Panc1 (cell line): ENCODE measurements around the gene OR3A2. TPM values are rescaled to one million over a fixed set of nuclear protein-coding genes. Genes with fewer than 3 reads are reported as not detected.
"Not testable (repeated sequence)": the region's sequence is repeated elsewhere in the genome, so short reads cannot be mapped to it uniquely, and the experiment has no call there.

Experiments used
- ATAC-seq: fragments of 200-7000 bp; cut with Tn5 transposase; 2 replicates; pipeline ENCODE4 v1.9.1; 2020; ENCODE audit warnings: mild to moderate bottlenecking, moderate library complexity
- BruUV-seq: library from RNA; stranded (reverse); fragments of 400-500 nt; replicated peaks from 2 replicates; lab custom pipeline; 2021; lab: Mats Ljungman, UMichigan
- CTCF ChIA-PET: fragments of 300-600 bp; sonication (Branson Sonifier 250); formaldehyde crosslinking; loops from one replicate; lab custom pipeline; 2022; ENCODE audit warnings: antibody characterized with exemption; lab: Charles Lee
- POLR2A ChIA-PET: fragments of 300-600 bp; sonication (Branson Sonifier 250); formaldehyde crosslinking; loops from one replicate; lab custom pipeline; 2022; ENCODE audit warnings: antibody characterized with exemption; lab: Charles Lee
- DNase-seq: peaks from one replicate; pipeline ENCODE4 v3.0.0-alpha.2; 2010; ENCODE audit warnings: low read depth, low spot score
- H3K27ac ChIP-seq: 2 replicates; pipeline ENCODE4 v1.5.1; 2011; ENCODE audit warnings: mild to moderate bottlenecking, low read length, inconsistent platforms
- H3K27me3 ChIP-seq: fragments of 200-500 bp; sonication (Bioruptor generic); 2 replicates; pipeline ENCODE4 v1.6.0; 2014; ENCODE audit warnings: low read length, inconsistent platforms; ENCODE audit not compliant: control insufficient read depth, insufficient read depth
- H3K36me3 ChIP-seq: fragments of 200-500 bp; sonication (Bioruptor generic); 2 replicates; pipeline ENCODE4 v1.5.1; 2014; ENCODE audit warnings: inconsistent platforms, mild to moderate bottlenecking, low read length, moderate library complexity; ENCODE audit not compliant: control insufficient read depth, insufficient read depth
- H3K4me1 ChIP-seq: 2 replicates; pipeline ENCODE4 v1.5.1; 2011; ENCODE audit warnings: inconsistent platforms, mild to moderate bottlenecking, low read length, moderate library complexity; ENCODE audit not compliant: control insufficient read depth, insufficient read depth
- H3K4me3 ChIP-seq, 2 experiments: 2 replicates each; pipeline ENCODE4 v1.5.1; 2011 to 2012; ENCODE audit warnings: low read depth in 2 of 2, low read length in 2 of 2, mild to moderate bottlenecking in 2 of 2, inconsistent platforms in 1 of 2, moderate library complexity in 1 of 2
- H3K9me3 ChIP-seq: fragments of 200-500 bp; sonication (Bioruptor generic); 2 replicates; pipeline ENCODE4 v1.5.1; 2014; ENCODE audit warnings: low read depth, mild to moderate bottlenecking, inconsistent platforms, low read length, moderate library complexity; ENCODE audit not compliant: control insufficient read depth, insufficient read depth
- POLR2AphosphoS5 ChIP-seq: IDR thresholded peaks from 2 replicates; pipeline ENCODE4 v1.6.1; 2012; ENCODE audit warnings: mild to moderate bottlenecking, low read depth, low read length, moderate library complexity
- SIN3A ChIP-seq: IDR thresholded peaks from 2 replicates; pipeline ENCODE4 v1.6.1; 2012; ENCODE audit warnings: low read depth, mild to moderate bottlenecking, low read length, moderate library complexity, borderline replicate concordance; ENCODE audit not compliant: insufficient read depth
- TCF7L2 ChIP-seq: IDR thresholded peaks from 2 replicates; pipeline ENCODE4 v1.6.1; 2011; ENCODE audit warnings: mild to moderate bottlenecking, low read depth, low read length, inconsistent platforms
- in situ Hi-C: cut with HindIII; loops from 2 replicates; pipeline ENCODE4 v1.10.0; 2016; ENCODE audit warnings: low sequenced_read_pairs, low pct_unique_long_range_greater_than_20kb
- intact Hi-C: fragments of 100-400 bp; cut with micrococcal nuclease; formaldehyde crosslinking; loops from one replicate; pipeline ENCODE4 v1.10.0; 2022; ENCODE audit not compliant: unreplicated experiment
- total RNA-seq: library from RNA; stranded (reverse); gene quantifications from one replicate; pipeline ENCODE4 v1.2.1, GENCODE V29; 2021; ENCODE audit not compliant: unreplicated experiment
- TF ChIP-seq, protein P1 (sequence below): fragments of 450-650 bp; IDR thresholded peaks from 2 replicates; pipeline ENCODE4 v1.5.1; 2017; ENCODE audit warnings: mild to moderate bottlenecking
- TF ChIP-seq, protein P2 (sequence below), 2 experiments: IDR thresholded peaks; 2 replicates each; pipeline ENCODE4 v1.6.1; 2011 to 2012; ENCODE audit warnings: low read depth in 2 of 2, control low read depth in 1 of 2, low read length in 1 of 2, mild to moderate bottlenecking in 1 of 2, moderate library complexity in 1 of 2; ENCODE audit not compliant: insufficient read depth in 1 of 2

Gene OR3A2
- total RNA-seq, 1 experiment from 2014 or later, result not detected

DNA sequence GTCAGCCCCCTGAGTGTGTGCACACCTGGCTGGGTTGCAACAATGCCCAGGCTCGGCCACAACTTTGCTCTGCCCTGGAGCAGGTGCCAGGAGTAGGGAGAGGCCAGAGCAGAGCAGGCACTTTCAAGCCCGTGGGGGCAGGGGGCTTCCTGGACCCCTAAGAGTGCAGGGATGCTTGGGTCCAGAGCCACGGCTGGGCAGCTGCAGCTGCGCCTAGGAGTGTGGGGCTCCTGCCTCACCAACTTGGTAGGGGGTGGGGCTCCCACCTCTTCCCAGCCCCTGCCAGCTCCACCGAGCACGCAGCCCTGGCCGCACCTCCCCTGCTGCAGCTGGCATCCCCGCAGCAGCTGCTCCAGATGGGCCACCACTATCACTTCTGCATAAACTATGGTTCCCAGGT, 7.8 kb downstream of the OR3A2 start:
- no TSS peak for BruUV-seq
- Histone ChIP-seq H3K9me3 (no peaks in the 10 kb centered on the region), H3K4me1 (no peaks in the 10 kb centered on the region), H3K36me3 (no peaks in the 10 kb centered on the region), H3K27ac (no peak overlapping the region), H3K27me3 (peaks cover 9% of the 10 kb centered on the region), H3K4me3 (no peak overlapping the region)
- TF ChIP-seq SIN3A (no peak), TCF7L2 (no peak), POLR2AphosphoS5 (no peak)
- TF ChIP-seq, protein P1, sequence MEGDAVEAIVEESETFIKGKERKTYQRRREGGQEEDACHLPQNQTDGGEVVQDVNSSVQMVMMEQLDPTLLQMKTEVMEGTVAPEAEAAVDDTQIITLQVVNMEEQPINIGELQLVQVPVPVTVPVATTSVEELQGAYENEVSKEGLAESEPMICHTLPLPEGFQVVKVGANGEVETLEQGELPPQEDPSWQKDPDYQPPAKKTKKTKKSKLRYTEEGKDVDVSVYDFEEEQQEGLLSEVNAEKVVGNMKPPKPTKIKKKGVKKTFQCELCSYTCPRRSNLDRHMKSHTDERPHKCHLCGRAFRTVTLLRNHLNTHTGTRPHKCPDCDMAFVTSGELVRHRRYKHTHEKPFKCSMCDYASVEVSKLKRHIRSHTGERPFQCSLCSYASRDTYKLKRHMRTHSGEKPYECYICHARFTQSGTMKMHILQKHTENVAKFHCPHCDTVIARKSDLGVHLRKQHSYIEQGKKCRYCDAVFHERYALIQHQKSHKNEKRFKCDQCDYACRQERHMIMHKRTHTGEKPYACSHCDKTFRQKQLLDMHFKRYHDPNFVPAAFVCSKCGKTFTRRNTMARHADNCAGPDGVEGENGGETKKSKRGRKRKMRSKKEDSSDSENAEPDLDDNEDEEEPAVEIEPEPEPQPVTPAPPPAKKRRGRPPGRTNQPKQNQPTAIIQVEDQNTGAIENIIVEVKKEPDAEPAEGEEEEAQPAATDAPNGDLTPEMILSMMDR, result no peak
- TF ChIP-seq, protein P2, sequence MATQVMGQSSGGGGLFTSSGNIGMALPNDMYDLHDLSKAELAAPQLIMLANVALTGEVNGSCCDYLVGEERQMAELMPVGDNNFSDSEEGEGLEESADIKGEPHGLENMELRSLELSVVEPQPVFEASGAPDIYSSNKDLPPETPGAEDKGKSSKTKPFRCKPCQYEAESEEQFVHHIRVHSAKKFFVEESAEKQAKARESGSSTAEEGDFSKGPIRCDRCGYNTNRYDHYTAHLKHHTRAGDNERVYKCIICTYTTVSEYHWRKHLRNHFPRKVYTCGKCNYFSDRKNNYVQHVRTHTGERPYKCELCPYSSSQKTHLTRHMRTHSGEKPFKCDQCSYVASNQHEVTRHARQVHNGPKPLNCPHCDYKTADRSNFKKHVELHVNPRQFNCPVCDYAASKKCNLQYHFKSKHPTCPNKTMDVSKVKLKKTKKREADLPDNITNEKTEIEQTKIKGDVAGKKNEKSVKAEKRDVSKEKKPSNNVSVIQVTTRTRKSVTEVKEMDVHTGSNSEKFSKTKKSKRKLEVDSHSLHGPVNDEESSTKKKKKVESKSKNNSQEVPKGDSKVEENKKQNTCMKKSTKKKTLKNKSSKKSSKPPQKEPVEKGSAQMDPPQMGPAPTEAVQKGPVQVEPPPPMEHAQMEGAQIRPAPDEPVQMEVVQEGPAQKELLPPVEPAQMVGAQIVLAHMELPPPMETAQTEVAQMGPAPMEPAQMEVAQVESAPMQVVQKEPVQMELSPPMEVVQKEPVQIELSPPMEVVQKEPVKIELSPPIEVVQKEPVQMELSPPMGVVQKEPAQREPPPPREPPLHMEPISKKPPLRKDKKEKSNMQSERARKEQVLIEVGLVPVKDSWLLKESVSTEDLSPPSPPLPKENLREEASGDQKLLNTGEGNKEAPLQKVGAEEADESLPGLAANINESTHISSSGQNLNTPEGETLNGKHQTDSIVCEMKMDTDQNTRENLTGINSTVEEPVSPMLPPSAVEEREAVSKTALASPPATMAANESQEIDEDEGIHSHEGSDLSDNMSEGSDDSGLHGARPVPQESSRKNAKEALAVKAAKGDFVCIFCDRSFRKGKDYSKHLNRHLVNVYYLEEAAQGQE (IDR thresholded peaks at IDR 0.05; ENCODE audit: insufficient read depth in 1 of 2, low read depth in 2 of 2, low read length in 1 of 2), result no peak
- in situ Hi-C loops, result no loop called here
- ATAC-seq (no peak), DNase-seq (no peak)
- ChIA-PET POLR2A (no interaction called here), CTCF (no interaction called here)
- intact Hi-C loops, result no loop called here

DNA sequence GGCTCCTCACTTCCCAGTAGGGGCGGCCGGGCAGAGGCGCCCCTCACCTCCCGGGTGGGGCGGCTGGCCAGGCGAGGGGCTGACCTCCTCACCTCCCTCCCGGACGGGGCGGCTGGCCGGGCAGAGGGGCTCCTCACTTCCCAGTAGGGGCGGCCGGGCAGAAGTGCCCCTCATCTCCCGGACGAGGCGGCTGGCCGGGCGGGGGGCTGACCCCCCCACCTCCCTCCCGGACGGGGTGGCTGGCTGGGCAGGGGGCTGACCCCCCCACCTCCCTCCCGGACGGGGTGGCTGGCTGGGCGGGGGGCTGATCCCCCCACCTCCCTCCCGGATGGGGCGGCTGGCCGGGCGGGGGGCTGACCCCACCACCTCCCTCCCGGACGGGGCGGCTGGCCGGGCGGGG, 14.9 kb downstream of the OR3A2 start:
- H3K9me3 ChIP-seq, POLR2A ChIA-PET, H3K27me3 ChIP-seq, H3K4me1 ChIP-seq, CTCF ChIA-PET, H3K36me3 ChIP-seq, DNase-seq, H3K27ac ChIP-seq, H3K4me3 ChIP-seq, in situ Hi-C loops, intact Hi-C loops, ATAC-seq, BruUV-seq: not testable (repeated sequence)

DNA sequence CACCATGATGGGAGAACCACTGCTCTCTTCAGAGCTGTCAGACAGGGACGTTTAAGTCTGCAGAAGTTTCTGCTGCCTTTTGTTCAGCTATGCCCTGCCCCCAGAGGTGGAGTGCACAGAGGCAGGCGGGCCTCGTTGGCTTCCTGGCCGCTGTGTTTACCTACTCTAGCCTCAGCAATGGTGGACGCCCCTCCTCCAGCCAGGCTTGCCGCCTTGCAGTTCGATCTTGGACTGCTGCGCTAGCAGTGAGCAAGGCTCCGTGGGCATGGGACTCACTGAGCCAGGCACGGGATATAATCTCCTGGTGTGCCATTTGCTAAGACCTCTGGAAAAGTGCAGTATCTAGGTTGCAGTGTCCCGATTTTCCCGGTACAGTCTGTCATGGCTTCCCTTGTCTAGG, 43.3 kb downstream of the OR3A2 start:
- H3K36me3 ChIP-seq, CTCF ChIA-PET, in situ Hi-C loops, DNase-seq, H3K4me3 ChIP-seq, H3K9me3 ChIP-seq, H3K4me1 ChIP-seq, intact Hi-C loops, ATAC-seq, H3K27me3 ChIP-seq, BruUV-seq, POLR2A ChIA-PET, H3K27ac ChIP-seq: not testable (repeated sequence)
